ENCODE data around the gene KCNH4. TPM values are rescaled to one million over a fixed set of nuclear protein-coding genes. Genes with fewer than 3 reads are reported as not detected.

The KCNH4 gene
- total RNA-seq, 1 experiment from 2014 or later, result 0.28 TPM

DNA sequence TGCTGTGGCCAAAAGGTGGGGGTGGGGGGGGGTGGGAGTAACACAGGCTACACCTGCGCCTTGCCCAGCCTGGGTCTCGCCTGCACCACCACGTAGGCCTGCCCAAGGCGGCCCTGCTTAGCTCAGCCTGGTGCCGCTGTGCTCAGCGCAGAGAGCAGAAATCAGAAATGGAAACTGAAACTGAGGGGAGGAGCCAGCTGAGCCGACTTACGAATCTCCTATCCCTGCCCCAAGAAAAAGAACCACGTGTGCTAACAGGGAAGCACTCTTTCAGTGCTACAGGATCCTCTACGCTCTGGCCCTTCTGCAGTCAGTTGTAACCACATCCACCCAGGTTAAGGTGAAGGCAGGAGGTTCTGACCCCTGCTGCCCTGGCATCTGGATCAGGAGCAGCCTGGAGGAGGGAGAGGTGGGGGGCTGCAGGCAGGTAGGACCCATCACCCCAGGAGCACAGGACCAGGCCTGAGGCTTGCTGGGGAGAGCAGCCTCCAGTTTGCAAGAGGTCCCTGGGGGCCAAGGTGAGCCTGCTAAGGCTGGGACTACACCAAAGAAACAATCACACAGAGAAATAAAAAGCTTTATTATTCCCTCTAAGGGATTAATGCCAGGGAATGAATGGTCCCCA is 68.3 kb downstream of the KCNH4 start, which contains the start of gene DHX58:
TSS of gene DHX58 (minus strand) at position 163 of the 625 bp plus-strand sequence. CDS start 822 bp downstream, outside the sequence.
- intact Hi-C loops (cut with micrococcal nuclease; ENCODE audit: unreplicated experiment), result no loop called here
- Histone ChIP-seq H3K27me3 (replicated peaks; ENCODE audit: insufficient read depth, low read depth, low read length, poor library complexity) (no peaks in the 10 kb centered on the region), H3K4me1 (ENCODE audit: insufficient read depth, low read length, poor library complexity, severe bottlenecking) (no peaks in the 10 kb centered on the region), H3K4me3 (ENCODE audit: low read depth, low read length, poor library complexity, severe bottlenecking) (peak within 1 kb of the TSS; percentile 42), H3K9me3 (ENCODE audit: low read depth, low read length, poor library complexity, severe bottlenecking) (no peaks in the 10 kb centered on the region), H3K36me3 (ENCODE audit: insufficient read depth, low read length, poor library complexity, severe bottlenecking) (peaks cover 12% of the 10 kb centered on the region), H3K27ac (ENCODE audit: low read depth, low read length, poor library complexity, severe bottlenecking) (no peak within 1 kb of the TSS)
- CTCF ChIA-PET, result no interaction called here
- TF ChIP-seq EZH2 (IDR thresholded peaks at IDR 0.05; ENCODE audit: borderline replicate concordance, low read depth, low read length, poor library complexity, severe bottlenecking), result no peak
- TF ChIP-seq, protein P1, sequence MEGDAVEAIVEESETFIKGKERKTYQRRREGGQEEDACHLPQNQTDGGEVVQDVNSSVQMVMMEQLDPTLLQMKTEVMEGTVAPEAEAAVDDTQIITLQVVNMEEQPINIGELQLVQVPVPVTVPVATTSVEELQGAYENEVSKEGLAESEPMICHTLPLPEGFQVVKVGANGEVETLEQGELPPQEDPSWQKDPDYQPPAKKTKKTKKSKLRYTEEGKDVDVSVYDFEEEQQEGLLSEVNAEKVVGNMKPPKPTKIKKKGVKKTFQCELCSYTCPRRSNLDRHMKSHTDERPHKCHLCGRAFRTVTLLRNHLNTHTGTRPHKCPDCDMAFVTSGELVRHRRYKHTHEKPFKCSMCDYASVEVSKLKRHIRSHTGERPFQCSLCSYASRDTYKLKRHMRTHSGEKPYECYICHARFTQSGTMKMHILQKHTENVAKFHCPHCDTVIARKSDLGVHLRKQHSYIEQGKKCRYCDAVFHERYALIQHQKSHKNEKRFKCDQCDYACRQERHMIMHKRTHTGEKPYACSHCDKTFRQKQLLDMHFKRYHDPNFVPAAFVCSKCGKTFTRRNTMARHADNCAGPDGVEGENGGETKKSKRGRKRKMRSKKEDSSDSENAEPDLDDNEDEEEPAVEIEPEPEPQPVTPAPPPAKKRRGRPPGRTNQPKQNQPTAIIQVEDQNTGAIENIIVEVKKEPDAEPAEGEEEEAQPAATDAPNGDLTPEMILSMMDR (conservative IDR thresholded peaks at IDR 0.05; ENCODE audit: low read depth, low read length), result no peak
- peak; percentile 76 for DNase-seq (ENCODE audit: low spot score)
- no TSS peak for BruUV-seq (replicated peaks)
- POLR2A ChIA-PET (ENCODE audit: low non-redundant PET), result no interaction called here

DNA sequence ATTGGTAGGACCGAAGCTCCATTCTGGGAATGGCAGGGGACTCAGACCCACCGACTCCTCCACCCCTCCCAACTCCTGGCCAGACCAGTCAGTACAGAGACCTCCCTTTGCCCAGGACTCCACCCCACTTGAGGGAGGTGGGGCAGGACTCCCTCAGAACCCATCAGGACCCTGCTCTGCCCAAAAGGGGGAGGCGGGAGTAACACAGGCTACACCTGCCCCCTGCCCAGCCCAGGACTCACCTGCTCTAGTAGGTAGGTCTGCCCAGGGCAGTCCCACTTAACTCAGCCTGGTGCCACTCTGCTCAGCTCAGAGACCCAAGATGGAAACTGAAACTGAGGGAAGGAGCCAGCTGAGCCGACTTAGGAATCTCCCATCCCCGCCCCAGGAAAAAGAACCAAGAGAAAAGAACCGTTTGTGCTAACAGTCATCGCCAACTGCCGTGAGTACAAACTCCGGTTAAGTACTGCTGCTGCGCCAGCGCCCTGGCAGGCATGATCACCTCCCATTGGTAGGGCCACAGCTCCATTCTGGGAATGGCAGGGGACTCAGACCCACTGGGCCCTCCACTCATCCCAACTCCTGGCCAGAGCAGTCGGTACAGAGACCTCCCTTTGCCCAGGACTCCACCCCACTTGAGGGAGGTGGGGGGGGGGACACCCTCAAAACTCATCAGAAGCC is 68.9 kb downstream of the KCNH4 start:
- DNase-seq (ENCODE audit: low spot score), result peak; percentile 11
- Histone ChIP-seq H3K9me3 (ENCODE audit: low read depth, low read length, poor library complexity, severe bottlenecking) (no peaks in the 10 kb centered on the region), H3K36me3 (ENCODE audit: insufficient read depth, low read length, poor library complexity, severe bottlenecking) (peaks cover 10% of the 10 kb centered on the region), H3K27me3 (replicated peaks; ENCODE audit: insufficient read depth, low read depth, low read length, poor library complexity) (no peaks in the 10 kb centered on the region), H3K4me3 (ENCODE audit: low read depth, low read length, poor library complexity, severe bottlenecking) (peak overlapping the region; percentile 42), H3K27ac (ENCODE audit: low read depth, low read length, poor library complexity, severe bottlenecking) (no peak overlapping the region), H3K4me1 (ENCODE audit: insufficient read depth, low read length, poor library complexity, severe bottlenecking) (no peaks in the 10 kb centered on the region)
- no TSS peak for BruUV-seq (replicated peaks)
- TF ChIP-seq, protein P1 (conservative IDR thresholded peaks at IDR 0.05; ENCODE audit: low read depth, low read length), result no peak
- no peak for TF ChIP-seq EZH2 (IDR thresholded peaks at IDR 0.05; ENCODE audit: borderline replicate concordance, low read depth, low read length, poor library complexity, severe bottlenecking)
- ChIA-PET CTCF (no interaction called here), POLR2A (ENCODE audit: low non-redundant PET) (no interaction called here)
- intact Hi-C loops (cut with micrococcal nuclease; ENCODE audit: unreplicated experiment), result no loop called here

DNA sequence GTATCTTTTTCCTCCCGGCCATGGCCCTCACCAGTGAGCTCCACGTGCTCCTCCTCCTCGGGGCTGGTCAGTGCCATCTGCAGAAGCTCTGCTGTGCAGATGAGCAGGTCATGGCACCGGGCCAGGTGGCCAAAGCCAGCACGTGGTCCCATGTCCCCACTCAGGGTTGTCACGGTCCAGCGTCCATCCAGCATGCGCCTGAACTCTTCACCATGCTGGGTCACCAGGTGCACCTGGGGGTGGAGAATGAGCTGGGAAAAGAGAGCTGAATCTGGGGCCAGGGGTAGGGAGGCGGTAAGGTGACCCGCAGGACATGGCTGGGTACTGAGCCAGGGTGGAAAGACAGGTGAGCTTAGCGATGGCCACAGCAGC is 69.7 kb downstream of the KCNH4 start:
- DNase-seq (ENCODE audit: low spot score), result no peak
- H3K27ac ChIP-seq (ENCODE audit: low read depth, low read length, poor library complexity, severe bottlenecking), result no peak overlapping the region
- ChIA-PET CTCF (no interaction called here), POLR2A (ENCODE audit: low non-redundant PET) (no interaction called here)
- intact Hi-C loops (cut with micrococcal nuclease; ENCODE audit: unreplicated experiment), result no loop called here
- no TSS peak for BruUV-seq (replicated peaks)
- H3K36me3 ChIP-seq (ENCODE audit: insufficient read depth, low read length, poor library complexity, severe bottlenecking), result peaks cover 7% of the 10 kb centered on the region
- H3K27me3 ChIP-seq (replicated peaks; ENCODE audit: insufficient read depth, low read depth, low read length, poor library complexity), result no peaks in the 10 kb centered on the region
- no peaks in the 10 kb centered on the region for H3K4me1 ChIP-seq (ENCODE audit: insufficient read depth, low read length, poor library complexity, severe bottlenecking)
- H3K4me3 ChIP-seq (ENCODE audit: low read depth, low read length, poor library complexity, severe bottlenecking), result no peak overlapping the region
- no peaks in the 10 kb centered on the region for H3K9me3 ChIP-seq (ENCODE audit: low read depth, low read length, poor library complexity, severe bottlenecking)
- TF ChIP-seq, protein P1 (conservative IDR thresholded peaks at IDR 0.05; ENCODE audit: low read depth, low read length), result no peak
- no peak for TF ChIP-seq EZH2 (IDR thresholded peaks at IDR 0.05; ENCODE audit: borderline replicate concordance, low read depth, low read length, poor library complexity, severe bottlenecking)
